CD4-positive, alpha-beta T cell (primary cell): ENCODE data around the gene ANKS1B. TPM values are rescaled to one million over a fixed set of nuclear protein-coding genes. Genes with fewer than 3 reads are reported as not detected.

Source experiments
- ATAC-seq: fragments of 200-7000 bp; cut with Tn5 transposase; one replicate; pipeline ENCODE4 v1.10.0; 2022; ENCODE audit warnings: mild to moderate bottlenecking; ENCODE audit not compliant: poor library complexity
- CTCF ChIA-PET: fragments of 350-600 bp; sonication (Branson Sonifier 250); formaldehyde crosslinking; loops from one replicate; lab custom pipeline; 2021; ENCODE audit warnings: antibody characterized with exemption, inconsistent platforms; lab: Charles Lee
- POLR2A ChIA-PET: fragments of 350-600 bp; sonication (Branson Sonifier 250); formaldehyde crosslinking; loops from one replicate; lab custom pipeline; 2021; ENCODE audit warnings: antibody characterized with exemption, inconsistent platforms; lab: Charles Lee
- DNase-seq, 14 experiments: peaks; one replicate each; pipeline ENCODE4 v3.0.0-alpha.2; 2013 to 2020; ENCODE audit warnings: mixed read lengths in 2 of 14
- H3K27ac ChIP-seq, 2 donors: one replicate each; pipeline versions ENCODE4 v1.5.1 to v1.7.0; 2013; ENCODE audit warnings: low read length in 2 of 2, low read depth in 1 of 2, mild to moderate bottlenecking in 1 of 2
- H3K27me3 ChIP-seq, 2 experiments: 1 replicate in 1 of 2; 2 replicates in 1 of 2; pipeline versions ENCODE4 v1.6.1 to v1.7.0; 2013; ENCODE audit warnings: low read length in 2 of 2, control low read depth in 1 of 2, mild to moderate bottlenecking in 1 of 2, moderate library complexity in 1 of 2; ENCODE audit not compliant: insufficient read depth in 2 of 2, control insufficient read depth in 1 of 2
- H3K36me3 ChIP-seq: one replicate; pipeline ENCODE4 v1.6.1; 2013; ENCODE audit warnings: low read length, control low read depth; ENCODE audit not compliant: insufficient read depth
- H3K4me1 ChIP-seq: one replicate; pipeline ENCODE4 v1.6.1; 2013; ENCODE audit warnings: low read length, control low read depth; ENCODE audit not compliant: insufficient read depth
- H3K4me3 ChIP-seq: one replicate; pipeline ENCODE4 v1.5.1; 2013; ENCODE audit warnings: mild to moderate bottlenecking, low read length, moderate library complexity
- H3K9me3 ChIP-seq, 2 experiments: 1 replicate in 1 of 2; 2 replicates in 1 of 2; pipeline versions ENCODE4 v1.6.1 to v1.7.0; 2013; ENCODE audit warnings: low read length in 2 of 2, mild to moderate bottlenecking in 2 of 2, control low read depth in 1 of 2, moderate library complexity in 1 of 2; ENCODE audit not compliant: control insufficient read depth in 1 of 2, insufficient read depth in 1 of 2
- H3K27ac Mint-ChIP-seq: one replicate; pipeline ENCODE4 v1.8.0; 2020; ENCODE audit warnings: mixed read lengths
- H3K27me3 Mint-ChIP-seq: one replicate; pipeline ENCODE4 v1.8.0; 2021; ENCODE audit warnings: mixed read lengths
- H3K36me3 Mint-ChIP-seq: one replicate; pipeline ENCODE4 v1.8.0; 2021; ENCODE audit warnings: low read depth, mixed read lengths
- H3K4me1 Mint-ChIP-seq: one replicate; pipeline ENCODE4 v1.8.0; 2021; ENCODE audit warnings: low read depth, mixed read lengths
- H3K4me3 Mint-ChIP-seq: one replicate; pipeline ENCODE4 v1.8.0; 2020; ENCODE audit warnings: mild to moderate bottlenecking, mixed read lengths
- H3K9me3 Mint-ChIP-seq: one replicate; pipeline ENCODE4 v1.8.0; 2020; ENCODE audit warnings: mixed read lengths
- intact Hi-C, 2 experiments: fragments of 100-400 bp; cut with DNase I in 1 of 2; cut with micrococcal nuclease in 1 of 2; formaldehyde crosslinking; loops; one replicate each; pipeline versions ENCODE4 v1.15.1 to v1.9.0; 2023 to 2025; cut with DNase I, micrococcal nuclease
- total RNA-seq, 174 experiments: library from RNA in 2 of 174; stranded (reverse) in 2 of 174; gene quantifications; one replicate each; pipeline ENCODE4 v1.2.3 and lab custom pipeline; 2021 to 2026
- TF ChIP-seq, protein P1 (sequence below): fragments of 200-600 bp; IDR thresholded peaks from one replicate; pipeline ENCODE4 v1.8.0; 2022; ENCODE audit warnings: antibody characterized with exemption, mild to moderate bottlenecking

ANKS1B gene
- total RNA-seq, 2 experiments from 2014 or later: 0.16 to 1.1 TPM

DNA sequence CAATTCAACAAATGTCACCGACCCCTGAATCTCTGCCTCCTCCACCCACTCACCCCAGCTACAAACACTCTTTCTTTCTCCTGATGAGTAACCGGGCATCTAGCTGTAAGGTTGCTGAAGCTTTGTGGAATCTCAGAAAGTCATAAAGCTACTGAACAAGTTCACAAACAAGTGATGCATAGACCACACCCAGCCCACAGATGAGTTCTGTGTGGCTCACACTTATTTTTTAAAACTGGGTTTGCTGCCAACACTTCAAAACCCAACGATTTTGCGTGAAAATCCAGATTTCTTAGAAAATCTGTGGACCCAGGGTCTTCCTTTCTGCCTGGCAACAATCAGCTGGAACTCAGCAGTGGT, 1243.6 kb downstream of the ANKS1B start:
- Mint-ChIP-seq H3K4me1 (peaks cover 8% of the 10 kb centered on the region), H3K27me3 (peaks cover 3% of the 10 kb centered on the region), H3K27ac (peak overlapping the region; percentile 25), H3K36me3 (no peaks in the 10 kb centered on the region), H3K9me3 (no peaks in the 10 kb centered on the region), H3K4me3 (no peak overlapping the region)
- intact Hi-C loops: no loop called here
- ChIA-PET POLR2A (no interaction called here), CTCF (no interaction called here)
- DNase-seq: no peak
- Histone ChIP-seq H3K36me3 (no peaks in the 10 kb centered on the region), H3K4me1 (peaks cover 9% of the 10 kb centered on the region), H3K27me3 (peaks cover 3 to 8% of the 10 kb centered on the region in 2 experiments), H3K27ac (no peak overlapping the region), H3K9me3 (no peaks in the 10 kb centered on the region), H3K4me3 (no peak overlapping the region)
- TF ChIP-seq, protein P1, sequence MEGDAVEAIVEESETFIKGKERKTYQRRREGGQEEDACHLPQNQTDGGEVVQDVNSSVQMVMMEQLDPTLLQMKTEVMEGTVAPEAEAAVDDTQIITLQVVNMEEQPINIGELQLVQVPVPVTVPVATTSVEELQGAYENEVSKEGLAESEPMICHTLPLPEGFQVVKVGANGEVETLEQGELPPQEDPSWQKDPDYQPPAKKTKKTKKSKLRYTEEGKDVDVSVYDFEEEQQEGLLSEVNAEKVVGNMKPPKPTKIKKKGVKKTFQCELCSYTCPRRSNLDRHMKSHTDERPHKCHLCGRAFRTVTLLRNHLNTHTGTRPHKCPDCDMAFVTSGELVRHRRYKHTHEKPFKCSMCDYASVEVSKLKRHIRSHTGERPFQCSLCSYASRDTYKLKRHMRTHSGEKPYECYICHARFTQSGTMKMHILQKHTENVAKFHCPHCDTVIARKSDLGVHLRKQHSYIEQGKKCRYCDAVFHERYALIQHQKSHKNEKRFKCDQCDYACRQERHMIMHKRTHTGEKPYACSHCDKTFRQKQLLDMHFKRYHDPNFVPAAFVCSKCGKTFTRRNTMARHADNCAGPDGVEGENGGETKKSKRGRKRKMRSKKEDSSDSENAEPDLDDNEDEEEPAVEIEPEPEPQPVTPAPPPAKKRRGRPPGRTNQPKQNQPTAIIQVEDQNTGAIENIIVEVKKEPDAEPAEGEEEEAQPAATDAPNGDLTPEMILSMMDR: no peak
- no peak for ATAC-seq

DNA sequence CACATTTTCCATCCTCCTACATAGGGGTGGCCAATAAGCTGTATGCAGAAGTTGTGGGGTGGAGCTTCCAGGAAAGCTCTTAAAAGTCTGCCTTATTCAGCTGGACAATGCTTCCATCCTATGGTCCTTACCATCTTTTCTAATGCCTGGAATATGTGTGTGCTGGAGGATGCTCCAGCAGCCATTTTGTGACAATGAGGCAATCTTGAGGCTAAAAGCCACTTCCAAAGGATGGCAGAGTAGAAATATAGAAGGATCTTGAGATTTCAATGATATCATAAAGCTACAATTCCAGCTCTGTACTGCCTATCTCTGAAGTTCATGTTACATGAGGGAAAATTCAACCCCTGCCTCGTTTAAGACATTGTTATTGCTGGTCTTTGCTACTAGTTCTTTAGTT, 1244.0 kb downstream of the ANKS1B start:
- intact Hi-C loops: no loop called here
- TF ChIP-seq, protein P1: no peak
- ATAC-seq (no peak), DNase-seq (no peak)
- Histone ChIP-seq H3K27me3 (peaks cover 0 to 4% of the 10 kb centered on the region in 2 experiments), H3K27ac (no peak overlapping the region), H3K4me1 (peaks cover 5% of the 10 kb centered on the region), H3K9me3 (no peaks in the 10 kb centered on the region), H3K36me3 (no peaks in the 10 kb centered on the region), H3K4me3 (no peak overlapping the region)
- Mint-ChIP-seq H3K27me3 (no peaks in the 10 kb centered on the region), H3K36me3 (no peaks in the 10 kb centered on the region), H3K4me1 (peaks cover 4% of the 10 kb centered on the region), H3K9me3 (no peaks in the 10 kb centered on the region), H3K27ac (peak overlapping the region; percentile 25), H3K4me3 (no peak overlapping the region)
- ChIA-PET CTCF (no interaction called here), POLR2A (no interaction called here)

DNA sequence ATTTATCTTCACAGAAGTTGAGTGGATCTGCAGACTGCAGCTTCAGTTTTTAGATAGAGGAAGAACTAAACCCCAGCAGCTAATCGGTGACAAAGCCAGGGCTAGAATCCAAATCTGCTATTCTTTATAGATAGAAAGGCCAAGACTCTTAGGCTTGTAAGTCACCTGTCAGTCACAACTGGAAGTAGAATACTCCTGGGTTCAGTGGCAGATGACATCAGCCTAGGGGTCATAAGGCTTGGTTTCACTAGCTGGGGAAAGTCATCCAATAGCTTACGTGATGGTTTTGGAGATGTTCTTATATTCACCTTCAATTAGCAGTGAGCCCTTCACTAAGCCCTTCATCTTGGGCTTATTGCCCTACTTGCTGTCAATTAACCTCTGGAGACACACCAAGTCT, 1246.2 kb downstream of the ANKS1B start:
- ChIA-PET POLR2A (no interaction called here), CTCF (no interaction called here)
- H3K27me3 ChIP-seq: no peaks in the 10 kb centered on the region
- Mint-ChIP-seq H3K4me1 (no peaks in the 10 kb centered on the region), H3K27me3 (no peaks in the 10 kb centered on the region), H3K4me3 (no peak overlapping the region), H3K36me3 (peaks cover 11% of the 10 kb centered on the region), H3K27ac (no peak overlapping the region), H3K9me3 (no peaks in the 10 kb centered on the region)
- DNase-seq: no peak
- H3K27ac ChIP-seq: no peak overlapping the region
- TF ChIP-seq, protein P1: no peak
- intact Hi-C loops: no loop called here
- no peaks in the 10 kb centered on the region for H3K9me3 ChIP-seq
- no peaks in the 10 kb centered on the region for H3K4me1 ChIP-seq
- no peak for ATAC-seq
- H3K4me3 ChIP-seq: no peak overlapping the region
- H3K36me3 ChIP-seq: peaks cover 9% of the 10 kb centered on the region
